Loucy (cell line): Measurements from ENCODE around the gene GULP1.

Experiments
- H2AFZ ChIP-seq: fragments of 200-600 bp; sonication (generic); 2 replicates; pipeline ENCODE4 v1.6.0; 2016; ENCODE audit warnings: antibody characterized with exemption, mild to moderate bottlenecking, low read length, moderate library complexity
- H3F3A ChIP-seq: fragments of 200-600 bp; 2 replicates; pipeline ENCODE4 v1.6.0; 2016; ENCODE audit warnings: antibody characterized with exemption, low read depth, mild to moderate bottlenecking
- H3K27me3 ChIP-seq: fragments of 200-600 bp; sonication (generic); 2 replicates; pipeline ENCODE4 v1.6.1; 2014; ENCODE audit warnings: low read length, mild to moderate bottlenecking; ENCODE audit not compliant: insufficient read depth, poor library complexity, severe bottlenecking
- H3K36me3 ChIP-seq: fragments of 200-600 bp; sonication (generic); 2 replicates; pipeline ENCODE4 v1.6.1; 2016; ENCODE audit warnings: low read length; ENCODE audit not compliant: insufficient read depth
- H3K4me1 ChIP-seq: fragments of 200-600 bp; sonication (generic); 2 replicates; pipeline ENCODE4 v1.5.1; 2014; ENCODE audit warnings: low read length, mild to moderate bottlenecking; ENCODE audit not compliant: insufficient read depth, poor library complexity, severe bottlenecking
- H3K4me2 ChIP-seq: fragments of 200-600 bp; sonication (generic); 2 replicates; pipeline ENCODE4 v1.6.0; 2014; ENCODE audit warnings: antibody characterized with exemption, low read length, low read depth, mild to moderate bottlenecking; ENCODE audit not compliant: poor library complexity, severe bottlenecking
- H3K4me3 ChIP-seq: fragments of 200-600 bp; sonication (generic); 2 replicates; pipeline ENCODE4 v1.5.1; 2014; ENCODE audit warnings: low read length, mild to moderate bottlenecking, mixed read lengths; ENCODE audit not compliant: poor library complexity, severe bottlenecking
- H3K79me2 ChIP-seq: fragments of 200-600 bp; sonication (generic); 2 replicates; pipeline ENCODE4 v1.6.1; 2014; ENCODE audit warnings: low read length; ENCODE audit not compliant: insufficient read depth
- H3K9ac ChIP-seq: fragments of 200-600 bp; sonication (generic); 2 replicates; pipeline ENCODE4 v1.6.0; 2014; ENCODE audit warnings: mild to moderate bottlenecking, low read depth, low read length, moderate library complexity; ENCODE audit not compliant: poor library complexity, severe bottlenecking
- H3K9me2 ChIP-seq: fragments of 200-600 bp; sonication (generic); replicated peaks from 2 replicates; pipeline ENCODE4 v1.6.1; 2016; ENCODE audit warnings: low read depth, low read length, mixed read lengths
- H3K9me3 ChIP-seq: fragments of 200-600 bp; sonication (generic); 2 replicates; pipeline ENCODE4 v1.6.1; 2014; ENCODE audit warnings: mild to moderate bottlenecking, antibody characterized with exemption, low read length, low read depth; ENCODE audit not compliant: insufficient read depth
- H4K20me1 ChIP-seq: fragments of 200-600 bp; sonication (generic); 2 replicates; pipeline ENCODE4 v1.6.0; 2014; ENCODE audit warnings: antibody characterized with exemption, low read length, mild to moderate bottlenecking; ENCODE audit not compliant: insufficient read depth, poor library complexity, severe bottlenecking
- CTCF ChIP-seq: fragments of 200-600 bp; sonication (generic); conservative IDR thresholded peaks from 2 replicates; pipeline ENCODE4 v1.5.1; 2014; ENCODE audit warnings: mild to moderate bottlenecking, antibody characterized with exemption, low read length
- EZH2phosphoT487 ChIP-seq: fragments of 200-600 bp; IDR thresholded peaks from 2 replicates; pipeline ENCODE4 v1.6.1; 2018; ENCODE audit warnings: antibody characterized with exemption, mild to moderate bottlenecking, moderate library complexity, borderline replicate concordance

The GULP1 gene

GRCh38 chr2:188517549-188518215 lies 226.0 kb downstream of the GULP1 start:
- Histone ChIP-seq H3K36me3 (no peaks in the 10 kb centered on the region), H2AFZ (no peak overlapping the region), H3K9me2 (no peaks in the 10 kb centered on the region), H3K4me2 (no peak overlapping the region), H3K27me3 (no peaks in the 10 kb centered on the region), H4K20me1 (no peaks in the 10 kb centered on the region), H3K9ac (no peak overlapping the region), H3K79me2 (no peaks in the 10 kb centered on the region), H3K4me1 (no peaks in the 10 kb centered on the region), H3K4me3 (no peak overlapping the region), H3K9me3 (no peaks in the 10 kb centered on the region), H3F3A (no peaks in the 10 kb centered on the region)
- no peak for TF ChIP-seq CTCF
- TF ChIP-seq EZH2phosphoT487 = no peak

DNA sequence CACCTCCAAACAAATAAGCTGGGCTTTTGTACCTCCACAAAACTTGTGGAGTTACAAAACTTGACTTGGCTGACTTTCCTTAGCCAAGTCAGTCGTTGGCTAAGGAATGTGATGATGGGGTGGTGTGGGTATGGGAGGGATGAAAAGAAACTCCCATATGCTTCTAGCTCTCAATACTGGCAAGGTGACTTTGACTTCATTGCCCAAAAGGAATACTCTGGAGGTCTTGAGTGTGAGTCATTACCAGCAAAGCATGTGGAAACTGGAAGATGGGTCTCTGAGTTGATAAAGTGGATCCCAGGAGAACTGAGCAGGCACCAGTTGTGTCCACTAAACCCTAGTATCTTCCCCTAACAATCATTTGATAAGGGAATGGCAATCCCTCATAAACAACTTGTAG lies 226.7 kb downstream of the GULP1 start:
- H2AFZ ChIP-seq = no peak overlapping the region
- H3K9ac ChIP-seq = no peak overlapping the region
- no peak overlapping the region for H3K4me3 ChIP-seq
- no peaks in the 10 kb centered on the region for H3K79me2 ChIP-seq
- TF ChIP-seq EZH2phosphoT487 (no peak), CTCF (no peak)
- no peaks in the 10 kb centered on the region for H3K4me1 ChIP-seq
- no peaks in the 10 kb centered on the region for H4K20me1 ChIP-seq
- no peaks in the 10 kb centered on the region for H3K9me3 ChIP-seq
- no peaks in the 10 kb centered on the region for H3F3A ChIP-seq
- no peaks in the 10 kb centered on the region for H3K27me3 ChIP-seq
- no peak overlapping the region for H3K4me2 ChIP-seq
- no peaks in the 10 kb centered on the region for H3K36me3 ChIP-seq
- no peaks in the 10 kb centered on the region for H3K9me2 ChIP-seq

DNA sequence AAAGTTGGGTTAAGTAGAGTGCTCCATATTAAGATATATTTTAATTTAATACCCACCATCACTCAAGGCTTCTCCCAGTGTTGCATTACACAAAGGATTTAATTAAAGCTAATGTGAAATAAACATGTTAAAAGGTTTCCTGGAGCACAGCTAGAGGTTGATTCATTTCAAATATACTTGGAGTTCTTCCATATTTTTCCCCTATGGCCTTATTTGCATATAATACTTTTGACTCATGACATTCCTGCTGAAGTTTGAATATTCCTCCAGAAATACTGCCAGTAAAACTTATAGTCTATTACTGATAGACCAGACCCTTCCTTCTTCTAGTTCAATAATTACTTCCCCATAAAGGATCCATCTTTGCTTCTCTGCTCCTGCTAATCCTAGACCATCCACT lies 227.5 kb downstream of the GULP1 start:
- H3K79me2 ChIP-seq = no peaks in the 10 kb centered on the region
- H3K4me3 ChIP-seq = no peak overlapping the region
- H3K36me3 ChIP-seq = no peaks in the 10 kb centered on the region
- no peak overlapping the region for H2AFZ ChIP-seq
- no peak overlapping the region for H3K9ac ChIP-seq
- TF ChIP-seq CTCF (no peak), EZH2phosphoT487 (no peak)
- H3K27me3 ChIP-seq = no peaks in the 10 kb centered on the region
- no peaks in the 10 kb centered on the region for H3K9me3 ChIP-seq
- no peaks in the 10 kb centered on the region for H3K9me2 ChIP-seq
- no peaks in the 10 kb centered on the region for H3K4me1 ChIP-seq
- no peak overlapping the region for H3K4me2 ChIP-seq
- H4K20me1 ChIP-seq = no peaks in the 10 kb centered on the region
- H3F3A ChIP-seq = no peaks in the 10 kb centered on the region
